HG03354 (cell line): ENCODE measurements around the gene FOXA2.

ENCODE experiments used
- ATAC-seq: cut with Tn5 transposase; IDR thresholded peaks from one replicate; pipeline ENCODE4 v1.9.1; 2021; ENCODE audit warnings: mild to moderate bottlenecking; ENCODE audit not compliant: unreplicated experiment, poor library complexity, severe bottlenecking

Gene FOXA2

DNA sequence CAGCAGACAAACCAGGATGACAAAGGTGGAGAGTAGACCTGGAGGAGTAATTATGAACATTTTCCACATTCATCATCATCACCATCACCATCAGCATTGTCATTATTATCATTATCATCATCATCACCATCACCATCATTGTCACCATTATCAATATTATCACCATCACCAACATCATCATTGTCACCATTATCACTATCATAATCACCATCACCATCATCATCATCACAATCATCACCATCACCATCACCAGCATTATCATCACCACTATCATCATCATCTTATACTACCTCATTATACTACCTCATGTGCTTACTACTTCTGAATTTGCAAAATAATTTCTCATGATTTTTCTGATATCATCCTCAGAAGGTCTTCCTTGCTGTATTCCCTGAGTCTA, 39.3 kb downstream of the FOXA2 start:
- no peak for ATAC-seq

DNA sequence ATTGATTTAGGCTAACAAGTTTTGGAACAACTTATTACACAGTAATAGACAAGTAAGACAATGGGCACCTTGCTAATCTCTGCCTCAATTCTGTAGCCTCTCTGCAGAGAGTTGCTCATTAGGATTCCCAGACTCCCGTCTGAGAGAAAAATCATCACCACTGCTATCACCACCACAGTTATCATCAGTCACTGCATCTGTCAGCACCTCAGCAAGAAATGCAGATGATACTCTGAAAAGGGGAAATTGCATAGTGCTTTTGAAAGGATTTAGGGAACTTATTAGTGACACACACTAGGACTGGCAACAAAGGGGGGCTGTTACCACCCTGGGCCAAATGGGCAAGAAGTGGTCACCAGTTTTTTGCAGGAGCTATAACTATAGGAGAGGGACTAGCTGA, 39.9 kb downstream of the FOXA2 start:
- no peak for ATAC-seq

DNA sequence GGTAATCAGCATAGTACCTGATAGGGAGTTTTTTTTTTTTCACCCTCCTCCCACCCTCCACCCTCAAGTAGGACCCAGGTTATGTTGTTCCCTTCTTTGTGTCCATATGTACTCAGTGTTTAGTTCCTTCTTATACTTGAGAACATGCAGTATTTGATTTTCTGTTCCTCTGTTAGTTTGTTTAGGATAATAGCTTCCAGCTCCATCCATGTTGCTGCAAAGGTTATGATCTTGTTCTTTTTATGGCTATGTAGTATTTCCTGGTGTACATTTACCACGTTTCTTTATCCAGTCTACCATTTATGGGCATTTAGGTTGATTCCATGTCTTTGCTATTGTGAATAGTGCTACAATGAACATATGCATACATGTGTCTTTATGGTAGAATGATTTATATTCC, 41.9 kb downstream of the FOXA2 start:
- ATAC-seq: no peak

DNA sequence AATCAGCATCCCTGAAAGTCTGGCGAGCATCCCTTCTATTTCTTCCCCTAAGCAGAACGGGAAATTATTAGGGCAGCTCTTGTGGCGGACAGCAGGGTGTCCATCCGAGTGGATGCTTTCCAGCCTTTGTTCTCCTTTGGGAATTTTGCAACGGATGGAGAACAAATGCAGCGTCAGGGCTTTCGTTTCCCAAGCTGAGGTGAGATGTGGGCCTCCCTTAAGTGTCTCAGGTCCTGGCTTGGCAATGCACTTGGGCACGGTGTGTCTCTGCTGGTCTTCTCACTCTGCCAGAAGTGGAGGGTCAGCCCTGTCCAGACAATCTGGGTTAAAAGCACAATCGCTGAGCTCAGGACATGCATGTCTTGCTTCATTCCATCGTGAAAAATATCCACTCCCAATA, 43.5 kb downstream of the FOXA2 start:
- no peak for ATAC-seq

DNA sequence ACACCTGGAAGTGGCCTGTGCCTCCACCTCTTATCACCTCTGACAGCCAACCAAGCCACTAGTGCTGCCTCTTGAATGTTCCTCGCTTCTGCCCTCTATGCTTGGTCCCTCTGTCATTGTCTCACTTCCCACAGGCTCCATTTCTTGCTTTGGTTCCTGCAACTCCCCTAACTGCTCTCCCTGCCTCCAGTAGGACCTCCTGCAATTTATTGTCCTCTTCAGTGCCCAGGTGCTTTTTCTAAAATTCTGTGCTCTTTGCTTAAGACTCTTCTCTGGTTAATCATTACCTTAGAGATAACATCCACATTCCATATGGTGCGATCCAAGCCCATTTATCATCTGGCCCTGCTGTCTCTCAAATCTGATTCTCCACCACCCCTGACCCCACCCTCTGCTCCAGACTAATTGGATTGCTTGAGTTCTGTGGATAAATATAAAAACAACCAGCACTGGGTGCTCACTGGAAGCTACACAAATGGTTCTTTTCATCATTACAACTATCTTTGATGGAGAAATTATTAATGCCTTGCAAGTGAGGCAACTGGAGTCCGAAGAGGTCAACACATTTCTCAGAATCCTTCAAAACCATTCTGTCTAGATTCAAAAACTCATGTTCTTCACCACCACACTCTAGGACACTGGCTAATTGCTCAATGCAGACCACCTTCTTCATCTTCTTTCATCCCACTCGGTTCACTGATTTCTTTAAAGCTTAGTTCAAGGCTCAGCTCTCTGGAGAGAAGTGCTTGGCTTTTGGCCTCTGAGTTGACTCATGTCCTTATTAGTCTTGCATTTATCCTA, 47.2 kb downstream of the FOXA2 start:
- ATAC-seq: no peak

DNA sequence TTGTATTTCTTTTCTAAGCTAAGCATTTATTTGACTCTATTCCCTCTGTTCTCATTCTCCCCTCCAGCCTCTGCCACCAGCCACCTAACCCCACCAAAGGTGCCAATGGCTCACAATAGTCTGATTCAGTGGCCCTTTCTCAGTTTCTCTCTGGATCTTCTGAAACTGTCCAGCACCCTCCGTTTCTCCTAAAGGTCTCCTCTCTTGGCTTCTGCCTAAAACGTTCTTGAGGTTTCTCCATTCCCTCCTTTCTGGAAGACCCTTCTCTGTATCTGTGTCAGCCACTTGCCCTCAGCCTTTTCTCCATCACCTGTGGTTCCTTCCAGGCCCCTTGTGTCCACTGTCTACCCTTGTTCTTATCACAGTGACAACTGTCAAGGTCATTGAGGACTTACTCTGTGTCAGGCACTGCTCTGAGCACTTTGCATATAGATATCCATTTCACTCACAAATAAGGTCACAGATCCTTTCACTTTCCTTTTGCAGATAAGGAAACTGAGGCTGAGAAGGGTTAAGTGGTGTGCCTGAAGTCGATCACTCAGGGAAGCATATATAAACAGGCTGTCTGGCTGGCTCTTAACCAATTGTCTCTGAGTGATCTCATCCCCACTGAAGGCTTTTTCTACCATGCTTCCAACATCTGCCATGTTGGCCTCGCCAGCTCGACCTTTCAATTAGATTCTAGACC, 48.1 kb downstream of the FOXA2 start:
- ATAC-seq: no peak

DNA sequence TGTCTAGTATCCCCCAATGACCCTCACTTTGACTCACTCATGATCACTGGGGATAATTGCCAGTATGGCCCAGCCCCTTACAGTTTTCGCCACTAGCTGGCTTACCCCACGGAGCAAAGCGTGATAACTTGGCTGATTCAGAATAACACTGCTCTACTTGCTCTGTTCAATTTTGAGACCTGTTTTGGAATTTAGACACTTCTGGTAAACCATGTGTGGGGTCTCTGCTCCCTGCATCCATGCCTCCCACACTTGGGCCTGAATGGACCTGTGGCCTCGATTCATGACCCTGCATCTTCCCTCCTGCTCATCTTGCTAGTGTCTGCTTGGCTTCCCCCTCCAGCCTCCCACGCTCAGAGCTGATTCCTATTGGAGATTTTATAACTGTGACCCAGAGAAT, 48.9 kb downstream of the FOXA2 start:
- no peak for ATAC-seq

DNA sequence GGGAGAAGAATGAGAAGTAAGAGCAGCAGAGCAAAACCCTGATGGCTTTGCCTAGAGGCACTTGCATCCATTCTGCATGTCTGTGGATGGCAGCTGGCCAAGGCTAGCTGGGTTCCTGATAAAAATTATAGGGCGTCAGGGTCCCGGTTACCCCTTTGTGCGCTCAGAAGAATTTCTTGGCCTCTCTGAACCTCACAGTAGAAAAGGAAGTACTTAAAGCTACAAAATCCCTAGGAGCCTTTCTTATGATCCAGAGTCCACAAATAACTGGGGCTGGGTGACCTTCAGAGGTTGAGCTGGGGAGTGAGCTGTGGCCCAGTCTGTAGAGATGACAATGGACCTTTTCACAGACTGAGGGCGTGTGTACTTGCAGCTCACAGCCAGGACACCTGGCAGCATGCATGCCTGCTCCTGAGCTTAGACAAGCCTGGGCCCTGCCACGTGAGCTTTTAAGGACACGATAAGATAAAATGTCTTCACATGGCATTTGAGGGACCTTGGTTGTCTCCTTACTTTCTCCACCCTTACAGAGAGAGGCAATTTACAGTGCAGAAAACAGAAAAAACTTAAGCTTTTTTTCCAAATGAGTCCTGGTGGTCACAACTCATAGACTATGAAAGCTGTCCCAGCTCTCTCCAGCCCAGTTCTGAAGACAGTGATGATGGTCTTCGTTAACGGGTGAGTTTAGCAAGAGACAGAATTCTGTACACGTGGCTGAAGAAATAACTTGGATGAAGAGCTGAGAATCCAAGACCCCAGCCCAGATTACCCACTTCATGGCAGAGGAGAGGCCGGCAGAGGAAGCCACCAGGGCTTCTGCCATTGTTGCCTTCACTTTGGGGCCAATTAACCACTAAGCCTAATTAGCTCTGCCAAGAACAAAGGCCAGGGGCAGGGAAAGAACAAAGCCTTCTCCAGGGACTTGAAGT, 50.3 kb downstream of the FOXA2 start:
- no peak for ATAC-seq

DNA sequence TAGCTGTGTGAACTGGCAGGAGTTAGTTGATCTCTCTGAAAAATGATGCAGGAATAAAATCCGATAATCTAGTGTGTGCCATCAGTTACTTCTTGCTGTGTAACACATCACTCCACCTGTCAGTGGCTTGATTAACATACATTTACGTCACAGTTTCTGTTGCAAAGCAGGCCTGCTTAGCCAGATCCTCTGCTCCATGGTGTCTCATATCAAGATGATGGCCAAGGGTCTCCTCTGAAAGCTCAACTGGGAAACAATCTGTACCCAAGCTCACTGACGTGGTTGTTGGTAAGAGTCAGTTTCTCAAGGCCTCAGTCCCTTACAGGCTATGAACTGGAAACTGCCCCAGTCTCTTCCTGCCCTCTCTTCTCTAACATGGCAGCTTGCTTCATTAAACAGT, 51.8 kb downstream of the FOXA2 start:
- no peak for ATAC-seq

DNA sequence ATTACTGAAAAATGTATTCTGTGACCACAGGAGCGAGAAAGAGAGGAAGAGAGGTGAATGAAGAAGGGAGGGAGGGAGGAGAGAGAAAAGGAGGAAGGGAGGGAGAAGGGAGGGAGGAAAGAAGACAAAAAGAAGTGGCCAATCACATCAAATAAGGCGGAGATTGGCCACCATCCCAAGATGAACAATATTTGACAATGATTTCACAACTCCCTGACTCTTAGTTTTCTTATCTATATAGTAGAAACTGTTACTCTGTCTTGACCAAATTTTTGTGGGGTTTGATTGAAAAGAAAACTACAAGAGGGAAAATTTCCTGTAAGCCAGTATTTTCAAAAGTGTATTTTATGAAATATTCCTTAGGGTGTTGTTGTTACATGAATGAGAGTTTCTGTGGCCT, 52.6 kb downstream of the FOXA2 start:
- ATAC-seq: no peak

DNA sequence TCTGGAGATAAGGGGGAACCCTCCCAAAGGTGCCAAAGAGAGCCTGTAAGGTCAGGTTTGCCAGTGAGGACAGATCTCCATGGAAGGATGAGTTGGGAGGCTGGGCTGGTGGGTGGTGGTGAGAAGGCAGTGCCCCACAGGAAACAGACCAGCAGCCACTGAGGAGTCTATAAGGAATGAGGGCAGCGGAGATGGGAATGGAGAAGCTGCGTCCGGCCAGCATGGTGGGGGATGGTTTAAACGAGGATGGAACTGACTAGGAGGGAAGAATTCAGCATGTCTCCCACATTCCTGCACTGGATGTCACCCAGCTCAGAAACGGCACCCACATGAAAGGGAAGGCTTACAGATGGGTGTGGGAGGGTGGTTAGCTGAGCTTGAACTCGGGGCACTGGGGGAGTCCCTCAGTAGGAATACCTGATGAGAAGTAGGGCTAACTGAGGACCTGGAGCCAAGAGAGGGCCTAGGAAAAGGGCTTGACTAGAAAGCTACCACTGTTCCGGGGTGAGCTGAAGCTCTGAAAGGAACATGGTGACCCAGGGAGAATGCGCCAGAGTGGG, 53.2 kb downstream of the FOXA2 start:
- ATAC-seq: no peak
